GM10248 (cell line): ENCODE measurements around the gene STX7.

ENCODE experiments used
- CTCF ChIA-PET: fragments of 300-600 bp; sonication (Branson Sonifier 250); formaldehyde crosslinking; extraction: SDS; loops from one replicate; lab custom pipeline; 2021; ENCODE audit warnings: antibody characterized with exemption; lab: Yijun Ruan, JAX
- POLR2A ChIA-PET: fragments of 350-650 bp; sonication (Branson Sonifier 250); formaldehyde crosslinking; extraction: SDS; loops from one replicate; lab custom pipeline; 2020; ENCODE audit warnings: antibody characterized with exemption; lab: Yijun Ruan, JAX
- DNase-seq: peaks from one replicate; pipeline ENCODE4 v3.0.0; 2012; ENCODE audit errors: extremely low spot score
- TF ChIP-seq, protein P1 (sequence below): IDR thresholded peaks from 2 replicates; pipeline ENCODE4 v1.5.1; 2012; ENCODE audit warnings: mild to moderate bottlenecking, low read depth; ENCODE audit errors: extremely low read depth, missing control alignments, control extremely low read depth

Gene STX7

DNA sequence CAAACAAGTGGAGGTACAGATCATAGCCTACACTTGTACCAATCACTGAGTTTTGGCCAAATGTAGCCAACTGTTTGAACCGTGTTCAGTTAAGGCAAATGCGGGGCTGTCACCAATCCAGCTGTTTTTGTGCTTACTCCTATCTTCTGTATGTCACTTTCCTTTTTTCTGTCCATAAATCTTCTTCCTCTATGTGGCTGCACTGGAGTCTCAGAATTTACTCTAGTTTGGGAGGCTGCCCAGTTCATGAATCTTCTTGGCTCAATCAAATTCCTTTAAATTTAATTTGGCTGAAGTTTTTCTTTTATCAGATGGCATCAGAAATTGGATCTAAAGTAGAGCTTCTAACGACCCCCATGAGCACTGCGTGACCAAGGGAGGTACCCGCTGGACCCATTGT lies 11.7 kb upstream of the STX7 start:
- POLR2A ChIA-PET: no interaction called here
- CTCF ChIA-PET: interaction anchor here (1.1 to 8.8 kb wide), 6 partner anchors 12 to 261 kb away, joined by 3 to 68 read pairs (median 6); partner anchors contain the start of genes STX7 and TAAR9
- no peak for DNase-seq
- TF ChIP-seq, protein P1, sequence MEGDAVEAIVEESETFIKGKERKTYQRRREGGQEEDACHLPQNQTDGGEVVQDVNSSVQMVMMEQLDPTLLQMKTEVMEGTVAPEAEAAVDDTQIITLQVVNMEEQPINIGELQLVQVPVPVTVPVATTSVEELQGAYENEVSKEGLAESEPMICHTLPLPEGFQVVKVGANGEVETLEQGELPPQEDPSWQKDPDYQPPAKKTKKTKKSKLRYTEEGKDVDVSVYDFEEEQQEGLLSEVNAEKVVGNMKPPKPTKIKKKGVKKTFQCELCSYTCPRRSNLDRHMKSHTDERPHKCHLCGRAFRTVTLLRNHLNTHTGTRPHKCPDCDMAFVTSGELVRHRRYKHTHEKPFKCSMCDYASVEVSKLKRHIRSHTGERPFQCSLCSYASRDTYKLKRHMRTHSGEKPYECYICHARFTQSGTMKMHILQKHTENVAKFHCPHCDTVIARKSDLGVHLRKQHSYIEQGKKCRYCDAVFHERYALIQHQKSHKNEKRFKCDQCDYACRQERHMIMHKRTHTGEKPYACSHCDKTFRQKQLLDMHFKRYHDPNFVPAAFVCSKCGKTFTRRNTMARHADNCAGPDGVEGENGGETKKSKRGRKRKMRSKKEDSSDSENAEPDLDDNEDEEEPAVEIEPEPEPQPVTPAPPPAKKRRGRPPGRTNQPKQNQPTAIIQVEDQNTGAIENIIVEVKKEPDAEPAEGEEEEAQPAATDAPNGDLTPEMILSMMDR: no peak

GRCh38 chr6:132520953-132521352 lies 8.0 kb upstream of the STX7 start:
- ChIA-PET POLR2A (no interaction called here), CTCF (interaction anchor here (4.1 kb wide), 1 partner anchor 8 kb away, joined by 24 read pairs; no protein-coding TSS in a partner anchor)
- no peak for DNase-seq
- TF ChIP-seq, protein P1: no peak

GRCh38 chr6:132515386-132515785 lies 2.5 kb upstream of the STX7 start:
- no peak for DNase-seq
- TF ChIP-seq, protein P1: no peak
- ChIA-PET POLR2A (no interaction called here), CTCF (interaction anchor here (1.0 to 1.8 kb wide), 4 partner anchors 15 to 235 kb away, joined by 3 to 11 read pairs (median 4); no protein-coding TSS in a partner anchor)

DNA sequence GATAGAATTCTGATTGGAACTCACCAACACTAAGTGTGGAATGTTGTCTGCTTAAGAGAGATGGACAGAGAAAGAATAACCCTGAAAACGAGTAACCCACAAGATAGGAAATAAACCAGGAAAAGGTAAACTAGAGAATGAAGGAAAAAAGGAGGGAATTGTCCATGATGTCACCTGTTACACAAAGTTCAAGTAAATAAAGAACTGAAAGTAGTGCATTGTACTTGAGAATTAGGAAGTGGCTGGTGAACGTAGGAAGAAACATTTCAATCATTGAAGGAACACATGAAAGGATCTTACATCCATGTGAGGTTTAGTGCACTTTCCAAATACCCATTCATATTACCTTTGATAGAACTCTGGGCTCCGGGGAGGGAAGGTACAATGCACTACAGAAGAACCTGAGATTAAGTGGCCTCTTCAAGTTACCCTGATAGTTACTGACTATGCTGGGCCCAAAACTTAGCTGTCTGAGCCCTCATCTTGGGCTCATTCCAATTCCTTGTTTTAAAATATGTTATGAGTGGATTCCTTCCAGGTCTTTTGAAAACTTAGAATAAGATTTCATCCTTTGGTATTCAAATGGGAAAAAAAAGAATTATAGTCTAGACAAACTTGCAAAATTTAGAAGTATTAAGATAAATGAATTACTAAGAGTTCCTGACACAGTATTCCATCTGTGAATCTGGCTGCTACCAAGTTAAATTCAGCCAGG lies 1.1 kb upstream of the STX7 start:
- TF ChIP-seq, protein P1: no peak
- ChIA-PET CTCF (interaction anchor here (1.0 to 2.2 kb wide), 6 partner anchors 10 to 234 kb away, joined by 3 to 11 read pairs (median 3); no protein-coding TSS in a partner anchor), POLR2A (no interaction called here)
- no peak for DNase-seq

DNA sequence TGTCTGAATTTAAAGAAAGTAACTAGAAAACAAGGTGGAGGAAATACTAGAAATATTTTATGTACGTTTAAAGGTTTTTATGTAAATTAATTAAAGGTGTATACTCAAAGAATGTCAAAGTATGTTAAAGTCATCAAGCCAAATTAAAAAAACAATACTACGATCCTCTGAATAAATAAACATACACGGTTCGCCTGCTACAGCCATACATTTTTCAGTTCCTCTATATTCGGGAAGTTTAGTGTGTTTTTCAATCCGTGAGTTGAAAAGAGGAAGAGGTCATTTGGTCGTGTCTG lies 626 bp downstream of the STX7 start:
- TF ChIP-seq, protein P1: no peak
- POLR2A ChIA-PET: interaction anchor here (1.0 to 1.5 kb wide), 3 partner anchors 17 to 303 kb away, joined by 3 to 11 read pairs (median 5); partner anchors contain the start of gene RPS12
- DNase-seq: no peak
- CTCF ChIA-PET: interaction anchor here (0.9 to 2.2 kb wide), 10 partner anchors 12 to 311 kb away, joined by 3 to 11 read pairs (median 4); no protein-coding TSS in a partner anchor

- ChIA-PET CTCF (interaction anchor here (1.2 to 2.2 kb wide), 4 partner anchors 25 to 232 kb away, joined by 4 to 11 read pairs (median 6); no protein-coding TSS in a partner anchor), POLR2A (interaction anchor here (1.4 to 1.5 kb wide), 2 partner anchors 16 to 303 kb away, joined by 5 to 11 read pairs; partner anchors contain the start of gene RPS12)
- no peak for DNase-seq
- TF ChIP-seq, protein P1: no peak
These were observed 1.1 kb downstream of the STX7 start for GRCh38 chr6:132511831-132512220.
